Heart right ventricle (tissue), 16 donors: Measurements from ENCODE around the gene UBALD2. TPM values are rescaled to one million over a fixed set of nuclear protein-coding genes. Genes with fewer than 3 reads are reported as not detected.
A peak's percentile ranks its signal among the peaks of the same experiment; 100 is the strongest.

Experiments used
- ATAC-seq, 8 donors: fragments of 200-7000 bp; cut with Tn5 transposase; one replicate each; pipeline ENCODE4 v1.9.1; 2020; ENCODE audit warnings: mild to moderate bottlenecking in 8 of 8, moderate library complexity in 8 of 8, moderate number of reproducible peaks in 1 of 8
- DNase-seq, 2 donors: peaks; one replicate each; pipeline ENCODE4 v3.0.0-alpha.2; 2020
- H3K27ac ChIP-seq, 10 donors: fragments of 200-600 bp; sonication (generic) in 2 of 10; one replicate each; pipeline versions ENCODE4 v1.5.0 to v1.8.0; 2020 to 2022; ENCODE audit warnings: mild to moderate bottlenecking in 3 of 10
- H3K27me3 ChIP-seq, 7 donors: fragments of 200-600 bp; one replicate each; pipeline ENCODE4 v1.8.0; 2021 to 2022; ENCODE audit warnings: mild to moderate bottlenecking in 2 of 7
- H3K36me3 ChIP-seq, 9 donors: fragments of 200-600 bp; sonication (generic) in 1 of 9; one replicate each; pipeline versions ENCODE4 v1.5.0 to v1.8.0; 2020 to 2022; ENCODE audit warnings: mild to moderate bottlenecking in 2 of 9
- H3K4me1 ChIP-seq, 9 donors: fragments of 200-600 bp; sonication (generic) in 1 of 9; one replicate each; pipeline versions ENCODE4 v1.5.0 to v1.8.0; 2020 to 2022; ENCODE audit warnings: mild to moderate bottlenecking in 4 of 9
- H3K4me3 ChIP-seq, 10 donors: fragments of 200-600 bp; sonication (generic) in 2 of 10; one replicate each; pipeline versions ENCODE4 v1.5.0 to v1.8.0; 2020 to 2022; ENCODE audit warnings: mild to moderate bottlenecking in 7 of 10, moderate library complexity in 2 of 10
- H3K9me3 ChIP-seq, 11 donors: fragments of 200-600 bp in 10 of 11; sonication (generic) in 2 of 11; one replicate each; pipeline versions ENCODE4 v1.5.0 to v1.8.0; 2013 to 2022; ENCODE audit warnings: mild to moderate bottlenecking in 2 of 11, control low read depth in 1 of 11, moderate library complexity in 1 of 11
- WGBS, 2 donors: extraction: QIAGEN DNeasy Blood & Tissue Kit; methylation state at CpG; one replicate each; pipeline ENCODE4 v1.1.7; 2013; ENCODE audit warnings: inconsistent platforms in 1 of 2; 5-methylcytosine and 5-hydroxymethylcytosine counted together
- intact Hi-C, 10 donors: fragments of 100-400 bp; cut with DNase I; formaldehyde crosslinking; loops; one replicate each; pipeline versions ENCODE4 v1.11.1 to v1.14.2; 2022
- polyA plus RNA-seq, 2 donors: library from polyadenylated mRNA; stranded (reverse); fragments of 200-250 nt; gene quantifications; one replicate each; pipeline ENCODE4 v1.2.3, GENCODE V29; 2013
- total RNA-seq, 10 donors: library from RNA; stranded (reverse); fragmentation: NEBNext Ultra II Directional in 3 of 10; extraction: Animal tissue kit (Norgen Biotek cat#: 25700) in 3 of 10; gene quantifications; one replicate each; pipeline versions ENCODE4 v1.2.1 to v1.2.4, GENCODE V29; 2021 to 2023
- TF ChIP-seq, protein P1 (sequence below), 9 donors: fragments of 200-600 bp; sonication (generic) in 2 of 9; IDR thresholded peaks; one replicate each; pipeline versions ENCODE4 v1.5.0 to v1.8.0; 2021 to 2022; ENCODE audit warnings: antibody characterized with exemption in 9 of 9, mild to moderate bottlenecking in 5 of 9, moderate library complexity in 1 of 9
- donor health status: Arrhythmogenic right ventricular cardiomyopathy.
- donor health status: ischemic (EF 13 %, LVEDD 7.1; RV severe dilation, severe dysfunction).
- donor health status: healthy with polysubstance abuse.
- donor health status: DM: no; HTN: yes; CAD: no.
- donor health status: DM: no; HTN: no; CAD: no.
- donor health status: ischemic (EF 25% LVEDD 6.9; RV normal size, moderate dysfunction).
- donor health status: ischemic (EF 25% LVEDD 5.7; RV mildly dilated, moderate dysfunction).
- donor health status: healthy.
- donor health status: DM: yes; HTN: yes; CAD: no.
- donor health status: Ischemic cardiomyopathy.
- donor health status: ischemic (EF 35%, LVEDD 5.7; RV mildly dilated, moderate dysfunction).
- donor health status: nonischemic (EF 11% LVEDD 7.7; RV severe dilation, severe dysfunction).
- donor health status: DM: yes; HTN: yes; CAD: no.
- donor health status: PGD.
- donor health status: ischemic (EF 29% LVEDD 5.4; RV normal size, mild dysfunction).
- donor health status: nonischemic (EF 23%, LVEDD 6.1; RV moderate dilation, normal function).

UBALD2 gene
- total and polyA plus RNA-seq, 12 donors, result 13.3 to 50.7 (median 26.5) TPM

DNA sequence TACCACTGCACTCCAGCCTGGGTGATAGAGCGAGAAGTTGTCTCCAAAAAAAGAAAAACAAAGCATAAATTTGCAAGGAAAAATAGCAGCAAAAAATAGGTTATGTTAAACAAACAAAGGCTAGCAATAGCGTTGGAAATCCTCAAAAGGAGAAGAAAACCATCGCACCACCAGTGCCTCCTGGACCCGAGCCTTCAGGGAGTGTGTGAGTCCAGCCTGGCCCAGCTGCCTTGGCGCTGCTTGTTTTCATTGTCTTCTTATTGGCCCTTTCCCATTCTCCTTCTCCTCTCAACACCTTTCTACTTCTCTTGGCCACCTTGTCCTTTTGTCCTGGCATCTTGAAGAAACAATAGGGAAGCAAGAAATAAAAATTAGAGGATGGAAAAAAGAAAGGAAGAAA lies 4.5 kb upstream of the UBALD2 start:
- no peaks in the 10 kb centered on the region for H3K36me3 ChIP-seq
- no peaks in the 10 kb centered on the region for H3K9me3 ChIP-seq
- no peaks in the 10 kb centered on the region for H3K27me3 ChIP-seq
- peak overlapping the region in 2 of 10 donors; percentile 29 to 56 for H3K27ac ChIP-seq
- no peak overlapping the region for H3K4me3 ChIP-seq
- peaks cover 0 to 55% (median 28%) of the 10 kb centered on the region in 9 donors for H3K4me1 ChIP-seq
- WGBS, 2 donors, result 75 to 76% methylated on average over 5 of the region's 5 CpGs
- ATAC-seq (no peak), DNase-seq (no peak)
- intact Hi-C loops, result loop anchor here in 1 of 10 donors (10.0 kb wide), 1 partner anchor 356 kb away; the partner anchor contains the start of gene MRPL38
- TF ChIP-seq, protein P1, sequence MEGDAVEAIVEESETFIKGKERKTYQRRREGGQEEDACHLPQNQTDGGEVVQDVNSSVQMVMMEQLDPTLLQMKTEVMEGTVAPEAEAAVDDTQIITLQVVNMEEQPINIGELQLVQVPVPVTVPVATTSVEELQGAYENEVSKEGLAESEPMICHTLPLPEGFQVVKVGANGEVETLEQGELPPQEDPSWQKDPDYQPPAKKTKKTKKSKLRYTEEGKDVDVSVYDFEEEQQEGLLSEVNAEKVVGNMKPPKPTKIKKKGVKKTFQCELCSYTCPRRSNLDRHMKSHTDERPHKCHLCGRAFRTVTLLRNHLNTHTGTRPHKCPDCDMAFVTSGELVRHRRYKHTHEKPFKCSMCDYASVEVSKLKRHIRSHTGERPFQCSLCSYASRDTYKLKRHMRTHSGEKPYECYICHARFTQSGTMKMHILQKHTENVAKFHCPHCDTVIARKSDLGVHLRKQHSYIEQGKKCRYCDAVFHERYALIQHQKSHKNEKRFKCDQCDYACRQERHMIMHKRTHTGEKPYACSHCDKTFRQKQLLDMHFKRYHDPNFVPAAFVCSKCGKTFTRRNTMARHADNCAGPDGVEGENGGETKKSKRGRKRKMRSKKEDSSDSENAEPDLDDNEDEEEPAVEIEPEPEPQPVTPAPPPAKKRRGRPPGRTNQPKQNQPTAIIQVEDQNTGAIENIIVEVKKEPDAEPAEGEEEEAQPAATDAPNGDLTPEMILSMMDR (IDR thresholded peaks at IDR 0.05), result no peak

DNA sequence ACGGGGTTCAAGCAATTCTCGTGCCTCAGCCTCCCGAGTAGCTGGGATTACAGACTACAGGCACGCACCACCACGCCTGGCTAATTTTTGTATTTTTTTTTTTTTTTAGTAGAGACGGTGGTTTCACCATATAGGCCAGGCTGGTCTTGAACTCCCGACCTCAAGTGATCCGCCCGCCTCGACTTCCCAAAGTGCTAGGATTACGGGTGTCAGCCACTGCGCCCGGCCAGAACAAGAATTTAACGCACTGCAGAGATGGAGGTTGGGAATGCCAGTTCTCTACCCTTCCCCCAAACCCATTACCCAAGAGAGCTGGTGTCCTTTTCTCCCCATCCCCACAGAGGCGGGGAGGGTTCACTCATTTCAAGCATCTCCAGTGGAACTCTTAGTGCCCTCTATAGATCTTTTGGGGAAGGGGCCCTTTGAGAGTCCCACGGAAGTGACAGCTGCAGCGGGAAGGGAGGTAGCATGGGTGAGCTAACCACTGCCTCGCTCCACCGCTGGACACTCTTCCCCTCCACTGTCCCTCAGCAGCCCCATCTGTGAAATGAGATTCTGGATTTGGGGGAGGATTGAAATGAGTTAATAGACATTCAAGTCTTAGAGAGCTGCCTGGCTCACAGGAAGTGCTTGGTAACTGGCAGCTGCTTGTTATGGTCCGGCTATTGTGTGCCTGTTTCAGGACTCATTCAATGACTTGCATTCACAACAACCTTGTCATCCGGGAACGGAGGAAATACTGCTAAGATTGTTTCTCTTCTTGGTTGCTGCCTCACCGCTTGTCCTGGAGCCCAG lies 3.5 kb upstream of the UBALD2 start:
- ATAC-seq, result no peak
- TF ChIP-seq, protein P1 (IDR thresholded peaks at IDR 0.05), result no peak
- no peak overlapping the region for H3K4me3 ChIP-seq
- 82 to 83% methylated on average over 23 of the region's 23 CpGs for WGBS, 2 donors
- intact Hi-C loops, result loop anchor here in 1 of 10 donors (10.0 kb wide), 1 partner anchor 357 kb away; the partner anchor contains the start of gene MRPL38
- H3K36me3 ChIP-seq, result no peaks in the 10 kb centered on the region
- H3K27me3 ChIP-seq, result no peaks in the 10 kb centered on the region
- peak overlapping the region in 6 of 10 donors; percentile 30 to 87 (median 62) for H3K27ac ChIP-seq
- H3K4me1 ChIP-seq, result peaks cover under 1 to 58% (median 34%) of the 10 kb centered on the region in 9 donors
- H3K9me3 ChIP-seq, result no peaks in the 10 kb centered on the region
- DNase-seq, result no peak

DNA sequence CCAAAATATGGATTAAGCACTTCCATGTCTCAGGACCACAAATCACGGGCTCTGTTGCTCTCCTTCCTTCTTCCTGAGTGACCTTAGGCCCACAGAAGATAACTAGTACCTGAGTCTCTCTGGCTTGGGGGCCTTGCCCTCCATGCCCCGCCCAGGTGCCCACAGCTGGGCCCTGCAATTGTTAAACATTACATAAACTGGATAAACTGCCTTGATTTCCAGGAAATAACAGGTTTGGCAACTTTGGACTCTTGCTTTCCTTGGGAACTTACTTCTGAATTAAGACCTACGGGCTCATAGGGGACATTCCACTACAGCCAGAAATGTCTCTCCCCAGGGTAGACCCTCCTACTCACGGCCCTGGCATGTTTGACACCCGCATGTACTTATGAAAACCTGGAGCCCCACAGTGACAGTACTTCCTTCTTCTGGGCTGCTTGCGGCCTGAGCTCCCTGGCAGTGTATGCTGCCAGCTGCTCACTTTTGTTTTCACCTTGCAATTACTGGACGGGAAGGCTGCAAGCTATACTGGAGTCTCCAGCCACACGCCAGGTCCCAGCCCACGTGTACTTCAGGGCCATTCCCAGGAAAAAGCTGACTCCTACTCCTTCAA lies 2.3 kb upstream of the UBALD2 start:
- peaks cover 0 to 6% (median 0%) of the 10 kb centered on the region in 9 donors for H3K36me3 ChIP-seq
- TF ChIP-seq, protein P1 (IDR thresholded peaks at IDR 0.05), result no peak
- peaks cover 10 to 70% (median 46%) of the 10 kb centered on the region in 9 donors for H3K4me1 ChIP-seq
- peak overlapping the region in 7 of 10 donors; percentile 1 to 87 (median 62) for H3K27ac ChIP-seq
- intact Hi-C loops, result loop anchor here in 1 of 10 donors (10.0 kb wide), 1 partner anchor 358 kb away; the partner anchor contains the start of gene MRPL38
- ATAC-seq, result no peak
- WGBS, 2 donors, result 72 to 75% methylated on average over 9 of the region's 9 CpGs
- no peak overlapping the region for H3K4me3 ChIP-seq
- no peaks in the 10 kb centered on the region for H3K9me3 ChIP-seq
- no peaks in the 10 kb centered on the region for H3K27me3 ChIP-seq
- DNase-seq, result no peak

DNA sequence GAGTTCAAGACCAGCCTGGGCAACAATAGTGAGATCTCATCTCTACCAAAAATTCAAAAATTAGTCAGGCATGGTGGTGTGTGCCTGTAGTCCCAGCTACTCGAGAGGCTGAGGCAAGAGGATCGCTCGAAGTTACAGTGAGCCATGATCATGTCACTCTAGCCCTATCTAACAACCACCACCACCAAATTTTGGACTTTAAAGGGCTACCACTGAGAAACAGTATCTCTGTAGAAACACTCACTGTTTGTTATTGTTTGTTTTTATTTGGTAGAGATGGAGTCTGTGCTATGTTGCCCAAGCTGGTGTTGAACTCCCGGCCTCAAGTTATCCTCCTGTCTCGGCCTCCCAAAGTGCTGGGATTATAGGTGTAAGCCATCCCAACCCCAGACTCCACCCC lies 1.3 kb upstream of the UBALD2 start:
- intact Hi-C loops, result loop anchor here in 1 of 10 donors (10.0 kb wide), 1 partner anchor 359 kb away; the partner anchor contains the start of gene MRPL38
- Histone ChIP-seq H3K27me3 (no peaks in the 10 kb centered on the region), H3K4me3 (no peak overlapping the region), H3K9me3 (no peaks in the 10 kb centered on the region), H3K36me3 (peaks cover 0 to 10% (median 0%) of the 10 kb centered on the region in 9 donors), H3K4me1 (peaks cover 16 to 81% (median 55%) of the 10 kb centered on the region in 9 donors), H3K27ac (peak overlapping the region in 6 of 10 donors; percentile 21 to 87 (median 76))
- 97 to 98% methylated on average over 5 of the region's 5 CpGs for WGBS, 2 donors
- ATAC-seq (no peak), DNase-seq (no peak)
- TF ChIP-seq, protein P1 (IDR thresholded peaks at IDR 0.05), result no peak
